Stimulated activated CD4-positive, alpha-beta T cell treated with anti-CD3 and anti-CD28 coated beads, Interleukin-2, amount 100 ng/mL, for 48 hours (primary cell): ENCODE results near the gene JDP2.

ENCODE experiments used
- DNase-seq, 2 donors: peaks; one replicate each; pipeline ENCODE4 v3.0.0-alpha.2; 2020

Gene JDP2

DNA sequence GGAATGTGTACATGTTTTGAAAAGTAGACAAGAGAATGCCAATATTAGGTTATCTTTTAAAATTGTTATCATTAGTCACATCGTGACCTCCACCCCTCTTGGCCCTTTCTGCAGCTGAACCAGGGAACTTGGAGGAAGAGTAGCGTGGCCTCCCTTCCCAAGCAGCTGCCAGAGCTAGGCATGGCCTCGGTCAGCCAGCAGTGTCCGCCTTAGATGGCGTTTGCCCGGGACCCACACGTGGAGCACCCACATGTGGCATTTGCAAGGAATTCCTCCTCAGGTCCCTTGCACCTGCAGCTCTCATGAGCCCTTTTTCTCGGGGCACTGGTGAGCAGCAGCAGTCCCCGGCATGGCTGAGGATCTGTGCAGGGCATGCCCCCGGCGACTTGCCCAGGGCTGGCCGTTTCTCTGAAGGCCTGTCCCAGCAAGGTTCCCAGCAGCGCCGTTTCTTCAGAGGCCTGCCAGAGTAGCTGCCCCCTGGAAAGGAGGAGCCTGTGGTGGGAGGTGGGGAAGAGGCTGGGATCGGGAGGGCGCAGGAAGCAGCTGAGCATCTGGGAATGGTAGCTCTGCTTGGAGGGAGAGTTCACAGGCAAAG is 10.8 kb downstream of the JDP2 start:
- DNase-seq, result no peak

- no peak for DNase-seq
Measured at GRCh38 chr14:75439989-75440388, 12.2 kb downstream of the JDP2 start.

DNA sequence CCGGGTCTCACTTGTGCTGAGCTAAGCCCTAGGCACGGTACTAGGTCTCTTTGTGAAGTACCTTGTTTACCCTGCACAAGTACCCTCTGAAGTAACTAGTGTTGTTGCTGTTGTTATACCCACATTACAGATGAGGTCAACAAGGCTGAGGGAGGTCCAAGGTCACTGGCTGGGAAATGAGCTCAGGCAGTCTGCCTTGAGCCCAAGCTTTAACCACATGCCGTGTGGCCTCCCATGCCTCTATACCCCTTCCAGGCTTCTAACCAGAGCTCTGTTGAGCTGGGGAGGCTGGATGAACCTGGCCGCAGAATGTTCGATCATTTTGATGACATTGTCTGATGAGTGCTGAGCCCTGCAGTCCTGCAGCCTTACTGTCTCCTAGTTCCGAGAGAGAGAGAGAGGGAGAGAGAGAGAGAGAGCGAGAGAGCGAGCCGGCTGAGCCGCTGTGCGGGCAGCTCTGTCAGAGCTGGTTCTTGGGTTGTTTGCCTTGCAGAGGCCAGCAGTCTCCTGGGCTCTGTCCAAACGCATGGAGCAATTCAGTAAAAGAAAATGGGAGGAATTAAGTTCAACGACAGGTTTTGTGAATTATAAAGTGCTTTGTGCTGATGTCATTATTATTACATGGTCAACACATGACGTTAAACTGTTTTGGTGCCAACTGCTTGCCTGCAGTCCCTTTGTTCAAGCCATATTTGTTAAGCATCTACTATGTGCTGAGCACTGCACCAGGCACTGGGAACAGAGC is 13.1 kb downstream of the JDP2 start:
- DNase-seq, result no peak

DNA sequence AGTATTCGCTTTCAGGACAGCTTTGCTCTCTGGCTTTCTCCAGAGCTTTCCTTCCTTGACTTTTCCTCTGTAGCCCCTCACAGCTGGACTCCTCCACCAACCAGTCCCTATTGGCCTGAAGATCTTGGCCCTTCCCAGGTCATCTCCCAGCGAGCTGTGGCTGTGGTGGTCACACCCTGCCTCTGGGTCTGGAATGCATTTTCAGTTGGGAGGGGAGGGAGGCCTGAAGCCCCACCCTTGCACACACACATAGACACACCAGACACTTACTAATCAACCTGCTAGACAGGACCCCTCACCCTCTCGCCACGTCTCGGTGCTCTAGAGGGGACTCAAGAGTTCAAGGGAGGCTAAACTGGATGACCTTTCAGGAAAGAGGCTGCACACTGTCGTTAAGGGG is 13.9 kb downstream of the JDP2 start:
- no peak for DNase-seq

DNA sequence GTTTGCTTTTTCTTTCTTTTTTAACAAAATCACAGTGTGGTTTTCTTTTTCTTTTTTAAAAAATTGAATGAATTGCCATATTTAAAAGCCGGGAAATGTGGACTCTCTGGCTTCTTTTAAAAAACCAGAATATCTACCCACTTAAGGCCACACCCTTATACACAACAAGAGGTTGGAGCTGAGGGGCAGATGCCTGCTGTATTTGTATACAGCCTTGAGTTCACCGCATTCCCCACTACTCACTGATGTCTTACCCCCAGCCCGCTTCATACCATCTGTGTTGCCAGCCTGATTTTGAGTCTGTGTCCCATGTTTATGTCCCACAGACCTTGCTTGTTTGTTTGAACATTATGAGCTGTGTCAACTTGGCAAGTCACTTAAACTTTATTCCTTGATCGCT is 14.3 kb downstream of the JDP2 start:
- no peak for DNase-seq

DNA sequence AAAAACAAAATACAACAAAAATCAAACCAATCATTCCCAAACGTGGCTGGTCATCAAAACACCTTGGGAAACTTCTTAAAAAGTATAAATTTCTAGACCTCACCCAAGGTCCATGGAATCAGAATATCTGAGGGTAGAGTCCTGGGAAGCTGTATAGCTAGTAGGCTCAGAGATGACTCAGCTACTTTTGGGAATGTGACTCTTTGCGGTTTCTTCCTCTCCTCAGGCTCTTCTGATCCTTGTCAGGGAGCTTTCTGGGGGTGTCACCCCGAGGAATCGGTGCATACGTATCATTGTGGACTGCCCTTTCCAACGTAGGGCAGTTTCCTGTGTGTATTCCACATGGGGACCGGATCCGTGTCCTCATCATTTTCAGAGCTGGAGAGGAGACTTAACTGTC is 14.8 kb downstream of the JDP2 start:
- DNase-seq, result no peak

GRCh38 chr14:75443203-75443969 is 15.6 kb downstream of the JDP2 start:
- DNase-seq, result no peak

GRCh38 chr14:75445236-75445635 is 17.4 kb downstream of the JDP2 start:
- no peak for DNase-seq

DNA sequence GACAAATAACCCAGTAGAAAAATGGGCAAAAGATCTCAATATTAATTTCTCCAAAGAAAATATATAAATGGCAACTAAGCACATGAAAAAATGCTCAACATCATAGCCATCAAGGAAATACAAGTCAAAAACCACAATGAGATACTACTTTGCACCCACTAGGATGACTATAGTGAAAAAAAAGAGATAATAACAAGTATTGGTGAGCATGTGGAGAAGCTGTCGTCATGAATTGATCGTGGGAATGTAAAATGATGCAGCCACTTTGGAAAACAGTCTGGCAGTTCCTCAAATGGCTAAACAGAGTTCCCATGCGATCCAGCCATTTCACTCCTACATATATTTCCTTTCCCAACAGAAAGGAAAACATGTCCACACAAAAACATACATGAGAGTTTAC is 18.1 kb downstream of the JDP2 start:
- DNase-seq, result no peak

DNA sequence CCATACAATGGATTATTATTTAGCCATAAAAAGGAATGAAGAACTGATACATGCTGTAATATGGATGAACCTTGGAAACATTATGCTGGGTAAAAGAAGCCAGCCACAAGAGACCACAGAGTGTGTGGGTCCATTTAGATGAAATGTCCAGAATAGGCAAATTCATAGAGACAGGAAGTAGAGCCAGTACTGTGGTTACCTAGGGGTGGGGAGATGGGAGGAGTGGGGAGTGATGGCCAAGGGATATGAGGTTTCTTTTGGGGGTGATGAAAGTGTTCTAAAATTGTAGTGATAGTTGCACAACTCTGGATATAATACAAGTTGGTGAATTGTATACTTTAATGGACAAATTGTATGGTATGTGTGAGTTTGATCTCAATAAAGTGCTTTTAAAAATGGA is 18.6 kb downstream of the JDP2 start:
- DNase-seq, result no peak

- DNase-seq, result no peak
Measured at GRCh38 chr14:75448209-75448608, 20.4 kb downstream of the JDP2 start.

- DNase-seq, result no peak
Measured at GRCh38 chr14:75449036-75449435, 21.2 kb downstream of the JDP2 start.

- no peak for DNase-seq
Measured at GRCh38 chr14:75449696-75450095, 21.9 kb downstream of the JDP2 start.

DNA sequence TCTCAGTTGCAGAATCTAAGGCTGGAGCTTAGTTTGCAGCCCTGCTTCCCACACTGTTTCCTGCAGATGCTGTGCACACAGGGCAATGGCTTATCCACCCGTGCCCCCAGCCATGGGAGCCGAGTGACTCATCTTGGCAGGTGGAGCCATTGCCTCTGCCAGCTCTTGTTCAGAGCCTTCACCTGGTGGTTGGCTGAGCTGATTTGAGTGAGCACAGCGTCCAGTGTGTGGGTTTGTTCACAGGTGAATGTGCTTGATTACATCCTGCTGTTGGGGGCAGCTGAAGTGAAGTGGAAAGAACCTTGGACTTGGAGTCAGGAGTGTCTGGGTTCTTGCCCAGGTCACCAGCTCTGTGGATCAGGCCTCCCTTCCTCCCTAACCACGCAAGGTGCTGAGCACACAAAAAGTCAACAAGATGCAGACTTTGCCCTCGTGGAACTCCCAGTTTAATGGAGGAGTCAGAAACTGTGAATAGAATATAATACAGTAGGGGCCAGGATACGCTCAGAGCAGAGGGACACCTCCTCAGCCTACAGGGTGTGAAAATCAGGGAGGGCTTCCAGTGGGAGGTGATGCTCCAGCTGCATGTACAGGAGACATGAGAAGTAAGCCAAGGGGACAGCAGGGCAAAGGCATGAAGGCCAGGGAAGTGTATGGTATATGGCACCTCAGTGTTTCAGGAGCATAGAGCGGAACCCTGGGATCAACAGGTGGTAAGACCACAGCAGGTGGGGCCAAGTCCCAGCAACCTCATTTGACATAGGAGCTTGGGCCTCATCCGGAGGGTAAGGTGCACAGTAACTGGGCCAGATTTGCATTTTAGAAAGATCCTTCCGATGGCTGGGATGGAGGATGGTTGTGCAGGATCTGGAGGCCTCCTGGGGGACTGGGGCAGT is 22.8 kb downstream of the JDP2 start:
- DNase-seq, result no peak

- DNase-seq, result no peak
Measured at GRCh38 chr14:75452324-75452723, 24.5 kb downstream of the JDP2 start.

DNA sequence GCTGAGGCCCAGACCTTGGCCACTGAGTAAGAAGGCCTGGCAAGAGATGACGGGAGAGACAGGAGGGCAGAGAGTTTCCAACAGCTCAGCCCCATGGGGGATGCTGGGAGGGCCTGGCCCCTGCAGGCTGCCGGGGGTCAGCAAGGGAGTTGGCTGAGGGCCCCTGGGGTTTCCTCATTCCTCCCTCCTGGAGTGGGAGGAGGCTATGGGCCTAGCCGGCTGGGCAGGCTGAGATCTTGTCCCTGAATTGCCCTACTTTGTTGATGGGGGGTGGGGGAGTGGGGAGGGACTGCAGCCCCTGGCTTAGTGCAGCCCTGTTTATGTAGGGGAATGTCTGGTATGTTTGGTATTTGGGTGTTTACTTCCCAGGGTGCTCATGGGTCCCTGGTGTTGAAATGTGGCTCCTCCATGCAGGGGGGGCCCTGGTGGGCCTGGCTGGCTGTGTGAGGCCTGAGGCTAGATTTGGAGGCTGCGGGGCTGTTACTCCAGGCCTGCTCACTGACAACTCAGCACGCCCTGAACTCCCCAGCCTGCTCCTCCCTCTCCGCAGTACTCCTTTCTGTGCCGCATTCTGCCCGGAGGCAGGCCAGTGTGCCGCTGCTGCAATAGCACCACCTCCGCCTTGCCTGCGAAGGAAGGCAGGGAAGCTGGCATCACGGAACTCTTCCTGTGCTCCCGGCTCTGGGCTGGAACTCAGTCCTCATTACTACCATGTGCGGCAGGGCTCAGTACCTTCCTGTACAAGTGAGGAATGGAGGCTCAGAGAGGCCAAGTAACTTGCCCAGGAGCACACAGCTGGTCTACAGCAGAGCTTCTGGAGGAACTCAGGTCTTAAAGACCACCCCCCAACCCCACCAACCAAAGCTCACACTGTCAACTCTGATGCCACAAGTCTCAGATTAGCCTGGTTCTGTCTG is 25.3 kb downstream of the JDP2 start:
- no peak for DNase-seq

- no peak for DNase-seq
Measured at GRCh38 chr14:75453817-75454434, 26.1 kb downstream of the JDP2 start.

GRCh38 chr14:75454963-75455546 is 27.2 kb downstream of the JDP2 start:
- DNase-seq, result no peak

- no peak for DNase-seq
Measured at GRCh38 chr14:75456069-75456996, 28.5 kb downstream of the JDP2 start.

DNA sequence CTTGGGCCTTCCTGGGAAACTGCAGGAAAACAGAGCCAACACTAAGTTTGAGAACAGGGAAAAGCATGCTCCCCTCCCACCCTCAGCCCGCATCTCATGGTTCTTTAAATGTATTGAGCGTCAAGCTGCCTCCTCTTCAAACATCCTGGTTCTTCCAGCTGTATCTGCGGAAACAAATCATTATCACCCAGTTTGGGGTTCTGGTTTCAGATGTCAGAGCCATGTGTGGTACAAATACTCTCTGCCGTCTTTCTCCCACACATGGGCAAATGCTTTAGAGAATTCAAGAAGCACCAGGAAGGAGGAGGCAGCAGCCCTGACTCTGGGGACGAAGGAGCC is 29.1 kb downstream of the JDP2 start:
- DNase-seq, result no peak
